A673 (cell line): ENCODE measurements around the gene ZNF672.

Experiments
- EZH2 ChIP-seq: fragments of 200-600 bp; sonication (generic); IDR thresholded peaks from 2 replicates; pipeline ENCODE4 v1.6.1; 2017; ENCODE audit warnings: borderline replicate concordance, low read depth, mild to moderate bottlenecking, mixed read lengths, antibody characterized with exemption, low read length; ENCODE audit not compliant: poor library complexity, severe bottlenecking
- TF ChIP-seq, protein P1 (sequence below): fragments of 300-800, 200-600 bp; sonication (generic); conservative IDR thresholded peaks from 2 replicates; pipeline ENCODE4 v1.5.1; 2017; ENCODE audit warnings: low read depth, mild to moderate bottlenecking, antibody characterized with exemption, low read length, moderate library complexity, mixed read lengths

DNA sequence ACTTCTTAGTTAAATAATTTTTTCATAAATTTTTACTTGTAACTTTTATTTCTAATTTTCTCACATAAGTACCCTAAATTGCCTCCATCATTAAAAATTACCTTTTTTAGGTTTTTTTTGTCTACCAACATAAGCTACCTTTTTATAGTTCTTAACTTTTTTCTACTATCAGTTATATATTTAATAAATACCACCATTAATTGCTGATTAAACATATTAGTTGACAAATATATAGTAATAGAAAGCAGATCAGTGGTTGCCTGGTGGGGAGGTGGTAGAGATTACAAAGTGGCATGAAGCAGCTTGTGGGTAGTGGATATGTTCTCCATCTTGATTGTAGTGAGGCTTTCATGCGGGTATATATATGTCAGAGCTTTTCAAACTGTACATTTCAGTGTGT lies 6.2 kb upstream of the ZNF672 start:
- TF ChIP-seq, protein P1, sequence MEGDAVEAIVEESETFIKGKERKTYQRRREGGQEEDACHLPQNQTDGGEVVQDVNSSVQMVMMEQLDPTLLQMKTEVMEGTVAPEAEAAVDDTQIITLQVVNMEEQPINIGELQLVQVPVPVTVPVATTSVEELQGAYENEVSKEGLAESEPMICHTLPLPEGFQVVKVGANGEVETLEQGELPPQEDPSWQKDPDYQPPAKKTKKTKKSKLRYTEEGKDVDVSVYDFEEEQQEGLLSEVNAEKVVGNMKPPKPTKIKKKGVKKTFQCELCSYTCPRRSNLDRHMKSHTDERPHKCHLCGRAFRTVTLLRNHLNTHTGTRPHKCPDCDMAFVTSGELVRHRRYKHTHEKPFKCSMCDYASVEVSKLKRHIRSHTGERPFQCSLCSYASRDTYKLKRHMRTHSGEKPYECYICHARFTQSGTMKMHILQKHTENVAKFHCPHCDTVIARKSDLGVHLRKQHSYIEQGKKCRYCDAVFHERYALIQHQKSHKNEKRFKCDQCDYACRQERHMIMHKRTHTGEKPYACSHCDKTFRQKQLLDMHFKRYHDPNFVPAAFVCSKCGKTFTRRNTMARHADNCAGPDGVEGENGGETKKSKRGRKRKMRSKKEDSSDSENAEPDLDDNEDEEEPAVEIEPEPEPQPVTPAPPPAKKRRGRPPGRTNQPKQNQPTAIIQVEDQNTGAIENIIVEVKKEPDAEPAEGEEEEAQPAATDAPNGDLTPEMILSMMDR = no peak
- no peak for TF ChIP-seq EZH2
